Caco-2 (cell line): ENCODE data around the gene GALNT17. TPM values are rescaled to one million over a fixed set of nuclear protein-coding genes. Genes with fewer than 3 reads are reported as not detected.

Experiments used
- BruUV-seq: library from RNA; stranded (reverse); fragments of 400-500 nt; replicated peaks from 2 replicates; lab custom pipeline; 2021; lab: Mats Ljungman, UMichigan
- CTCF ChIA-PET: fragments of 300-600 bp; sonication (Branson Sonifier 250); formaldehyde crosslinking; loops from one replicate; lab custom pipeline; 2022; ENCODE audit warnings: antibody characterized with exemption; lab: Charles Lee
- POLR2A ChIA-PET: fragments of 300-600 bp; sonication (Branson Sonifier 250); formaldehyde crosslinking; loops from one replicate; lab custom pipeline; 2022; ENCODE audit warnings: antibody characterized with exemption; lab: Charles Lee
- DNase-seq, 2 experiments: peaks; one replicate each; pipeline versions ENCODE4 v3.0.0 to v3.0.0-alpha.2; 2020 to 2022
- H3K27me3 ChIP-seq: replicated peaks from 2 replicates; pipeline ENCODE4 v1.6.0; 2011; ENCODE audit warnings: low read length; ENCODE audit not compliant: control insufficient read depth, insufficient read depth
- H3K36me3 ChIP-seq: 2 replicates; pipeline ENCODE4 v1.5.1; 2011; ENCODE audit warnings: low read length; ENCODE audit not compliant: control insufficient read depth, insufficient read depth
- H3K4me1 ChIP-seq: fragments of 250-450 bp; sonication (Bioruptor Pico); 2 replicates; pipeline ENCODE4 v1.5.1; 2020; ENCODE audit warnings: mild to moderate bottlenecking
- H3K4me3 ChIP-seq: 2 replicates; pipeline ENCODE4 v1.5.1; 2011; ENCODE audit warnings: low read depth, mild to moderate bottlenecking, control low read depth, low read length
- H3K9me3 ChIP-seq: fragments of 250-450 bp; sonication (Bioruptor Pico); 2 replicates; pipeline ENCODE4 v1.5.1; 2020; ENCODE audit warnings: mild to moderate bottlenecking, moderate library complexity
- H3K27ac Mint-ChIP-seq: one replicate; pipeline ENCODE4 v1.8.0; 2022; ENCODE audit warnings: mixed read lengths; ENCODE audit not compliant: unreplicated experiment
- H3K27me3 Mint-ChIP-seq: one replicate; pipeline ENCODE4 v1.8.0; 2022; ENCODE audit warnings: mixed read lengths; ENCODE audit not compliant: insufficient read depth, unreplicated experiment
- H3K36me3 Mint-ChIP-seq: one replicate; pipeline ENCODE4 v1.8.0; 2022; ENCODE audit warnings: mild to moderate bottlenecking, mixed read lengths; ENCODE audit not compliant: insufficient read depth, unreplicated experiment
- H3K4me1 Mint-ChIP-seq: one replicate; pipeline ENCODE4 v1.8.0; 2022; ENCODE audit warnings: low read depth, mixed read lengths; ENCODE audit not compliant: unreplicated experiment
- H3K4me3 Mint-ChIP-seq: one replicate; pipeline ENCODE4 v1.8.0; 2022; ENCODE audit warnings: mild to moderate bottlenecking, moderate library complexity, mixed read lengths; ENCODE audit not compliant: unreplicated experiment
- H3K9me3 Mint-ChIP-seq: one replicate; pipeline ENCODE4 v1.8.0; 2022; ENCODE audit warnings: mixed read lengths; ENCODE audit not compliant: unreplicated experiment
- CTCF ChIP-seq, 2 experiments: fragments of 200-600 bp in 1 of 2; IDR thresholded peaks; 1 replicate in 1 of 2; 2 replicates in 1 of 2; pipeline versions ENCODE4 v1.5.1 to v1.8.0; 2011 to 2022; ENCODE audit warnings: antibody characterized with exemption in 1 of 2, control low read depth in 1 of 2, inconsistent platforms in 1 of 2, low read depth in 1 of 2, low read length in 1 of 2, mild to moderate bottlenecking in 1 of 2, moderate library complexity in 1 of 2; ENCODE audit not compliant: insufficient read depth in 1 of 2, severe bottlenecking in 1 of 2, unreplicated experiment in 1 of 2
- intact Hi-C: fragments of 100-400 bp; cut with micrococcal nuclease; formaldehyde crosslinking; loops from one replicate; pipeline ENCODE4 v1.10.0; 2022; ENCODE audit not compliant: unreplicated experiment
- total RNA-seq: library from RNA; stranded (reverse); gene quantifications from 2 replicates; pipeline ENCODE4 v1.2.3, GENCODE V29; 2022

The GALNT17 gene
- total RNA-seq, 1 experiment from 2014 or later: not detected

GRCh38 chr7:71132377-71133231 is 660 bp downstream of the GALNT17 start:
- intact Hi-C loops: no loop called here
- Mint-ChIP-seq H3K27me3 (no peaks in the 10 kb centered on the region), H3K27ac (no peak overlapping the region), H3K4me1 (no peaks in the 10 kb centered on the region), H3K36me3 (peaks cover 6% of the 10 kb centered on the region), H3K4me3 (no peak overlapping the region), H3K9me3 (no peaks in the 10 kb centered on the region)
- DNase-seq: no peak
- no peak for TF ChIP-seq CTCF (IDR thresholded peaks at IDR 0.05; ENCODE audit: insufficient read depth in 1 of 2, low read depth in 1 of 2, low read length in 1 of 2, severe bottlenecking in 1 of 2, unreplicated experiment in 1 of 2)
- Histone ChIP-seq H3K4me3 (no peak overlapping the region), H3K27me3 (no peaks in the 10 kb centered on the region), H3K4me1 (no peaks in the 10 kb centered on the region), H3K9me3 (no peaks in the 10 kb centered on the region), H3K36me3 (no peaks in the 10 kb centered on the region)
- BruUV-seq: no TSS peak
- POLR2A ChIA-PET: no interaction called here
- CTCF ChIA-PET: no interaction called here

GRCh38 chr7:71133232-71133622 is 1.3 kb downstream of the GALNT17 start:
- Histone ChIP-seq H3K4me1 (no peaks in the 10 kb centered on the region), H3K27me3 (no peaks in the 10 kb centered on the region), H3K36me3 (no peaks in the 10 kb centered on the region), H3K4me3 (no peak overlapping the region), H3K9me3 (no peaks in the 10 kb centered on the region)
- peaks cover 6% of the 10 kb centered on the region for H3K36me3 Mint-ChIP-seq
- intact Hi-C loops: no loop called here
- BruUV-seq: no TSS peak
- H3K4me1 Mint-ChIP-seq: no peaks in the 10 kb centered on the region
- ChIA-PET POLR2A (no interaction called here), CTCF (no interaction called here)
- no peaks in the 10 kb centered on the region for H3K27me3 Mint-ChIP-seq
- TF ChIP-seq CTCF (IDR thresholded peaks at IDR 0.05; ENCODE audit: insufficient read depth in 1 of 2, low read depth in 1 of 2, low read length in 1 of 2, severe bottlenecking in 1 of 2, unreplicated experiment in 1 of 2): no peak
- peaks cover 6% of the 10 kb centered on the region for H3K9me3 Mint-ChIP-seq
- no peak overlapping the region for H3K27ac Mint-ChIP-seq
- H3K4me3 Mint-ChIP-seq: no peak overlapping the region
- no peak for DNase-seq

GRCh38 chr7:71133856-71134255 is 1.9 kb downstream of the GALNT17 start:
- H3K9me3 Mint-ChIP-seq: peaks cover 7% of the 10 kb centered on the region
- Histone ChIP-seq H3K27me3 (no peaks in the 10 kb centered on the region), H3K36me3 (no peaks in the 10 kb centered on the region), H3K9me3 (no peaks in the 10 kb centered on the region), H3K4me3 (no peak overlapping the region), H3K4me1 (no peaks in the 10 kb centered on the region)
- ChIA-PET POLR2A (no interaction called here), CTCF (no interaction called here)
- peaks cover 6% of the 10 kb centered on the region for H3K36me3 Mint-ChIP-seq
- intact Hi-C loops: no loop called here
- H3K27ac Mint-ChIP-seq: no peak overlapping the region
- TF ChIP-seq CTCF (IDR thresholded peaks at IDR 0.05; ENCODE audit: insufficient read depth in 1 of 2, low read depth in 1 of 2, low read length in 1 of 2, severe bottlenecking in 1 of 2, unreplicated experiment in 1 of 2): no peak
- H3K4me1 Mint-ChIP-seq: no peaks in the 10 kb centered on the region
- H3K27me3 Mint-ChIP-seq: no peaks in the 10 kb centered on the region
- H3K4me3 Mint-ChIP-seq: no peak overlapping the region
- no TSS peak for BruUV-seq
- no peak for DNase-seq
